CD4-positive, alpha-beta T cell treated with Interleukin-17A for 4 hours (primary cell): ENCODE measurements around the gene MTUS2.

Experiments used
- DNase-seq: peaks from one replicate; pipeline ENCODE4 v3.0.0-alpha.2; 2020; ENCODE audit warnings: mixed read lengths

MTUS2 gene

GRCh38 chr13:29535663-29536655 is 715.8 kb downstream of the MTUS2 start:
- DNase-seq = no peak

DNA sequence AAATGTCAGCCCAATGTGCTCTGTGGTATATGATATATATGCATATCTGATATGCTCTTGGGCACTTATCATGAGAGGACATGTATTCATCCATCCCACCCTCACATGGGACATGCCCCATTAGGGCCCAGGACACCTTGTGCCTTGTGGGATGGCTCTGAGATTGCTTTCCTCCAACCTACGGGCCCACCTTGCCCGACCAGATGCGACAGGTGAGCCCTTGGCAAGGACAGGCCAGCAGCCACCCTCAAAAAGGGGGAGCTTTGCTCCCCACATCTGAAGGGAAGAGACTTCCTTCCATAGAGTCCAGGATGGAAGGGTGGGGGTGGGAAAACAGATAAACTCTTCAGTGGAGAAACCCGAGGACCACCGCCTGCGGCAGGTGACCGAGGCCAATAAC is 716.7 kb downstream of the MTUS2 start:
- DNase-seq = no peak

DNA sequence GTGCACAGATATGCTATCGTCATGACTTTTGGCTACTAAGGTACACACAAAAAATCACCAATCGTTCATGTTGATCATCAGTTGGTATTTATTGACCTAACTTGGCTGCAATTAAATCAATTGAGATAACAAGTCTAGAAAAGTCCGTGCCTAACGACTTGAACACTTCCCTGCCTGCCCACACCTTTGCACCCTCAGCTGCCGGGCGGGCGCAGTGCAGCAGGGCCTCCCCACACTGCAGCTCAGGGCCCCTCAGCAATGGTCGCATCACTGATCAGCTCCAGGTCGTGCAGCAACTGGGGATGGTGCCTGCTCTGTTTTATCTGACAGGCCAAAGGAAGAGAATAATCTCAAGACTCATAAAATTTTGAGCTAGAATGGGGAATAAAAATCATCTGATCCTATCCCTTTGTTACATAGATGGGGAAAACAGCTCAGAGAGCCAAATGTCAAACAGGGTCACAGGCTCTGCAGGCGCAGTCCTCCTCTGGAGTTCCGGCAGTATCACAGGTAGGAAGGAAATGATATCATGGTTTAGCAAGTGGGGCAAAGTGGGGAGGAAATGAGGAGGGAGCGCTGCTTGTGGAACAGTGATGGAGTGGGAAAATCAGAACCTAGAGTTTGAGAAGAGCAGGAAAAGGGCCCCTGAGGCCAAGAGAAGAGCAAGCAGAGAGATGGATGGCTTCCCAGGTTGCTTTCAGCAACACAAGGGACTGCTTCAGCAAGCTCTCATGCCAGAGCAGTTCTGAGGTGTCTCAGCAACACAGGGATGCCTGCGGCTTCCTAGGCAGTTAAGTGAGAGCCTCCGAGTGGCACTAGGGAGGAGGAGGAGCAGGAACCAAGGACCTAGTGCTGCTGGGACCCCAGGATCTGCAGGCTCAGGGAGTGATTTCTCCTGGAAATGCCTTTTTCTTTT is 717.9 kb downstream of the MTUS2 start:
- no peak for DNase-seq

GRCh38 chr13:29538652-29539040 is 718.5 kb downstream of the MTUS2 start:
- no peak for DNase-seq

GRCh38 chr13:29539856-29540255 is 719.7 kb downstream of the MTUS2 start:
- DNase-seq = no peak

- DNase-seq = no peak
Observed at GRCh38 chr13:29540334-29540733, 720.2 kb downstream of the MTUS2 start.

DNA sequence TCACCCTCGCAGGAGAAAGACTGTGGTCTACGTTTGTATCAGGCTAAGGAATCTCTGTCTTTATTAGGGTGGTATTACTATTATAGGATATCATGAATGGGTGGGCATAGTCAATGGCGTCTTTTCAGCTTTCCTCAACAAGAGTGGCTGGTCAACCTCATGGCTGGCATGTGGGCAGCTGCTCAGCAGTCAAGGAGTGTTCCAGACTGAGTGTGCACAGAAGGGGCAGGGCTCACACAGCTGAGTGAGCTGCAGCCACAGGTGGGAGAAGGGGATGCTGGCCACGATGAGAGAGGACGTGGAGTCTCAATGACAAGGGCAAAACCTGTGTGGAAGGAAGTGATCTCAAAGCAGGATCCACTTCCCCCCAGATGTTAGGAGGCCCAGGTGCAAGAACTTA is 720.7 kb downstream of the MTUS2 start:
- no peak for DNase-seq

DNA sequence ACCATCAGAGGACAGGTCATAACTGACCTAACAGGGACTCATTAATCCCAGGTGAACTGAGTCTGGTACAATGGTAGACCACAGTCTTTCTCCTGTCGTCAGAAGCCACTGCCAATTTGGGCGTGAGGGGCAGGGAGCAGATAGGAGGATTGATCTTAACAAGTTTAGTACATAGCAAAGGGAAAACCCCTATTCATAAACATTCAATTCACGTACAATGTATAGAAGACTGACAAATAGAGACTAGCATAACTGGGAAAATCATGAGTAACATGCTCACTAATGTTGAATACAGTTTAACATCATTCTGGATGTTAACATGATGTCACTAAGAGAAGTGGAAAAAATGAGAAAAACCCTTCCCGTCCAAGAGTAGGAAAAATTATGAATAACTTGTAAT is 721.3 kb downstream of the MTUS2 start:
- DNase-seq = no peak

- DNase-seq = no peak
Observed at GRCh38 chr13:29542381-29542780, 722.2 kb downstream of the MTUS2 start.

DNA sequence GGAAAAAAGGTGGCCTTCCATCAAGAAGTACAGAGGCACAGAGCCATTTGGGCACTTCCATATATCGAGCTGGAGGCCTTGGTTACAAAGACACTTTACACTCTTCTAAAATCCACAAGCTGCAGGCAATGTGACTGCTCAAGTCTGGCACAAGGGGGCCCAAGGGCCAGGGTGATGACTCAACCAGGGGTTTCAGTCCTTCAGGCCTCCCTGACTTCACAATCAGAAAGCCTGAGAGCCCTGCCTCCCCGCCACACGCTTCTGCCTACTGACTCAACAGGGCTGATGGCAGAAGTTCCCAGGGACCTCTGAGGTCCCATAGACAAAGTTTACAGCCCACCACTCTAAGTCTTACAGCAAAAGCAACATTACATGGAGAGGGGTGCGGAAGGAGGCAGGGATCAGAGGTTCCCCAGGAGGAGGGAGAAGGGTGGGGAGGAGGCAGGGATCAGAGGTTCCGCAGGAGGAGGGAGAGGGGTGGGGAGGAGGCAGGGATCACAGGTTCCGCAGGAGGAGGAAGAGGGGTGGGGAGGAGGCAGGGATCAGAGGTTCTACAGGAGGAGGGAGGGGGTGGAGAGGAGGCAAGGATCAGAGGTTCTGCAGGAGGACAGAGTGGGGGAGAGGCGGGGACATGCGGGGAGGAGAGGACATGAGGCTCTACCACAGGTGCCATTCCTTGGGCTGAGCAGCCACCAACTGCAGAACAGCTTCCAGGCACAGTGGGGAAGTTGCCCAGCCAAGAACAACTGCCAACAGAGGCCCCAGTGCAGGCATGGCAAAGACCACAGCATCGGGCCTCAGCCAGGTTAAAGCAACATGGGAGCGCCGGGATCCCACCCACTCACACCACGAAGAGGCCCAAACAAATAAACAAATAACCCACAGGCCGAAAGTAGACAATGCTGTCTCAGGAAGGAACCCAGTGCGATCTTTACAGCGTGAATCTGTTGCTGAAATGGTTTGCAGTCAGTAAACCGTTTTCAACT is 723.4 kb downstream of the MTUS2 start:
- peak; percentile 12 for DNase-seq

- no peak for DNase-seq
Observed at GRCh38 chr13:29545988-29546387, 725.8 kb downstream of the MTUS2 start.

DNA sequence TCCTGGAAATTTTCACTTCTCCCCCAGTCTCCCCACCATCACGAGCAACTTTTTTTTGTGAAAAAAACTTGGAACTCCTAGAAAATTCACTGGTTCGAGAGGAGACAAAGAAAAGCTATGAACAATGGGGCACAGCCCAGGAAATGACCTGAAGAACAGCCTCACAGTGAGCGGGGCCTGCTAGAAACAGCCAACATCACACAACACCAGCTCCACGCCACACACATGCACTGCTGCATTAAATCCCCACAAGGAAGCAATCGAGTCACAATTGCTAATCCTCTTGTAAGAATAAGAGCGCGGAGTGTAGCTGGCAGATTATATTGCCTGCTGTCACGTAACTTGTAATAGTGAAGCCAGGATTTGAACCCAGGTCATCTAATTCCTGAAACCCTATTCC is 726.5 kb downstream of the MTUS2 start:
- DNase-seq = no peak

- no peak for DNase-seq
Observed at GRCh38 chr13:29547153-29547552, 727.0 kb downstream of the MTUS2 start.

- DNase-seq = no peak
Observed at GRCh38 chr13:29548722-29549121, 728.6 kb downstream of the MTUS2 start.

GRCh38 chr13:29550430-29550988 is 730.4 kb downstream of the MTUS2 start:
- no peak for DNase-seq

DNA sequence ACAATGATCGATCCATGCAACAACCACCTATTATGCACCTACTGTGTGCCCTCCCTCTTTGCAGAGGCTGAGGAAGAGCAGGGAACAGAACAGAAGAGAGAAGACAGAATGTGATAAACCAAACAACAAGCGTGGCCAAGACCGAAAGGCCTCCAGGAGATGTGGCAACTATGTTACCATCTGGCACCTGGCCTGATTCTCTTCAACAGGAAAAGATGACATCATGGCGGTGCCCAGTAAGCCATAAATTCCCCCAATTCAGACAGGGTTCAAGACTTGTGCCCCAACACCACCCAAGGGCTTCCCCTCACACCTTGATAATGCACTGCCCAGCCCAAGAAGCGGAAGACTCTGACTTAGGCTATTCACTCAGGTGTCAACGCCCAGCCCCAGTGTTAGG is 731.1 kb downstream of the MTUS2 start:
- DNase-seq = no peak
